B cell (primary cell): ENCODE measurements around the gene NAV2. TPM values are rescaled to one million over a fixed set of nuclear protein-coding genes. Genes with fewer than 3 reads are reported as not detected.

Experiments used
- ATAC-seq: fragments of 200-7000 bp; cut with Tn5 transposase; one replicate; pipeline ENCODE4 v1.10.0; 2021; ENCODE audit warnings: low read depth, mild to moderate bottlenecking, moderate number of reproducible peaks, moderate library complexity
- CTCF ChIA-PET: fragments of 350-600 bp; sonication (Branson Sonifier 250); formaldehyde crosslinking; loops from one replicate; lab custom pipeline; 2021; ENCODE audit warnings: antibody characterized with exemption, inconsistent platforms; lab: Charles Lee
- POLR2A ChIA-PET: fragments of 350-600 bp; sonication (Branson Sonifier 250); formaldehyde crosslinking; loops from one replicate; lab custom pipeline; 2021; ENCODE audit warnings: antibody characterized with exemption; lab: Charles Lee
- DNase-seq: peaks from one replicate; pipeline ENCODE4 v3.0.0; 2013
- H2AFZ ChIP-seq: 2 replicates; pipeline ENCODE4 v1.6.1; 2012; ENCODE audit warnings: mild to moderate bottlenecking, low read depth, low read length; ENCODE audit not compliant: insufficient read depth, poor library complexity, severe bottlenecking
- H3K27ac ChIP-seq, 2 donors: 1 replicate in 1 of 2; 2 replicates in 1 of 2; pipeline ENCODE4 v1.5.1; 2012 to 2013; ENCODE audit warnings: low read length in 2 of 2, mild to moderate bottlenecking in 2 of 2, moderate library complexity in 1 of 2
- H3K27me3 ChIP-seq, 4 experiments: fragments of 200-600 bp in 1 of 4; sonication (generic) in 1 of 4; replicated peaks in 1 of 4; 1 replicate in 2 of 4; 2 replicates in 2 of 4; pipeline versions ENCODE4 v1.6.1 to v1.7.0; 2013 to 2016; ENCODE audit warnings: low read length in 3 of 4, mild to moderate bottlenecking in 2 of 4, mixed read lengths in 1 of 4, moderate library complexity in 1 of 4; ENCODE audit not compliant: insufficient read depth in 4 of 4, control insufficient read depth in 3 of 4; ENCODE audit errors: control extremely low read depth in 1 of 4
- H3K36me3 ChIP-seq, 2 experiments: replicated peaks in 1 of 2; 1 replicate in 1 of 2; 2 replicates in 1 of 2; pipeline versions ENCODE4 v1.6.1 to v1.7.1; 2013; ENCODE audit warnings: low read length in 1 of 2; ENCODE audit not compliant: insufficient read depth in 2 of 2, control insufficient read depth in 1 of 2; ENCODE audit errors: control extremely low read depth in 1 of 2, extremely low read depth in 1 of 2
- H3K4me1 ChIP-seq, 2 donors: fragments of 200-600 bp in 1 of 2; sonication (generic) in 1 of 2; 1 replicate in 1 of 2; 2 replicates in 1 of 2; pipeline versions ENCODE4 v1.5.1 to v1.6.1; 2013 to 2017; ENCODE audit warnings: low read length in 2 of 2; ENCODE audit not compliant: control insufficient read depth in 2 of 2, insufficient read depth in 2 of 2
- H3K4me2 ChIP-seq: replicated peaks from 2 replicates; pipeline ENCODE3; 2012; ENCODE audit warnings: mild to moderate bottlenecking, low read depth, low read length; ENCODE audit not compliant: poor library complexity, severe bottlenecking
- H3K4me3 ChIP-seq, 5 experiments: fragments of 200-600 bp in 1 of 5; sonication (generic) in 1 of 5; 1 replicate in 3 of 5; 2 replicates in 2 of 5; pipeline versions ENCODE4 v1.5.1 to v1.7.0; 2011 to 2016; ENCODE audit warnings: low read length in 4 of 5, mild to moderate bottlenecking in 4 of 5, low read depth in 2 of 5, control low read depth in 1 of 5, moderate library complexity in 1 of 5; ENCODE audit not compliant: insufficient read depth in 1 of 5; ENCODE audit errors: control extremely low read depth in 1 of 5, extremely low read depth in 1 of 5
- H3K79me2 ChIP-seq: fragments of 200-600 bp; sonication (generic); one replicate; pipeline ENCODE4 v1.6.0; 2016; ENCODE audit warnings: low read length; ENCODE audit not compliant: control insufficient read depth, insufficient read depth
- H3K9ac ChIP-seq: fragments of 200-600 bp; sonication (generic); 2 replicates; pipeline ENCODE4 v1.6.1; 2017; ENCODE audit warnings: mild to moderate bottlenecking, low read length, moderate library complexity
- H3K9me3 ChIP-seq, 3 donors: one replicate each; pipeline versions ENCODE4 v1.6.1 to v1.7.1; 2013; ENCODE audit warnings: low read length in 2 of 3; ENCODE audit not compliant: control insufficient read depth in 2 of 3, insufficient read depth in 1 of 3; ENCODE audit errors: control extremely low read depth in 1 of 3
- H4K20me1 ChIP-seq: 2 replicates; pipeline ENCODE4 v1.6.0; 2012; ENCODE audit warnings: mild to moderate bottlenecking, low read length; ENCODE audit not compliant: insufficient read depth, control insufficient read depth, poor library complexity, severe bottlenecking
- H3K27ac Mint-ChIP-seq: one replicate; pipeline ENCODE4 v1.8.0; 2021; ENCODE audit warnings: mixed read lengths
- H3K27me3 Mint-ChIP-seq: one replicate; pipeline ENCODE4 v1.8.0; 2021; ENCODE audit warnings: mixed read lengths
- H3K4me1 Mint-ChIP-seq: one replicate; pipeline ENCODE4 v1.8.0; 2021; ENCODE audit warnings: mixed read lengths
- H3K4me3 Mint-ChIP-seq: one replicate; pipeline ENCODE4 v1.8.0; 2021; ENCODE audit warnings: mixed read lengths
- H3K9me3 Mint-ChIP-seq: one replicate; pipeline ENCODE4 v1.8.0; 2022; ENCODE audit warnings: mixed read lengths; ENCODE audit not compliant: insufficient read depth
- CTCF ChIP-seq: fragments of 200-600 bp; IDR thresholded peaks from one replicate; pipeline ENCODE4 v1.8.0; 2022; ENCODE audit warnings: antibody characterized with exemption, mild to moderate bottlenecking
- EZH2 ChIP-seq: IDR thresholded peaks from 2 replicates; pipeline ENCODE4 v1.6.1; 2012; ENCODE audit warnings: borderline replicate concordance, low read depth, mild to moderate bottlenecking, moderate library complexity, low read length; ENCODE audit not compliant: insufficient read depth, poor library complexity, severe bottlenecking
- WGBS: methylation state at CpG from one replicate; pipeline ENCODE4 v1.1.5; 2013; ENCODE audit warnings: missing lambda C conversion rate; ENCODE audit not compliant: insufficient coverage; 5-methylcytosine and 5-hydroxymethylcytosine counted together
- intact Hi-C: fragments of 100-400 bp; cut with micrococcal nuclease; formaldehyde crosslinking; loops from one replicate; pipeline ENCODE4 v1.10.0; 2022
- polyA plus RNA-seq: library from polyadenylated mRNA; depleted of rRNA; stranded (reverse); fragments of >200 nt; gene quantifications from 2 replicates; pipeline ENCODE4 v1.2.3, GENCODE V29; 2012
- total RNA-seq, 2 donors: library from RNA; stranded (reverse); fragments of 120-200 nt in 1 of 2; gene quantifications; 1 replicate in 1 of 2; 2 replicates in 1 of 2; pipeline versions ENCODE4 v1.2.3 to v1.2.4, GENCODE V29; 2013 to 2022

NAV2 gene
- total and polyA plus RNA-seq, 2 donors (not counting 1 experiment from before 2014, with no cell fraction given): 0.82 to 22.2 TPM

DNA sequence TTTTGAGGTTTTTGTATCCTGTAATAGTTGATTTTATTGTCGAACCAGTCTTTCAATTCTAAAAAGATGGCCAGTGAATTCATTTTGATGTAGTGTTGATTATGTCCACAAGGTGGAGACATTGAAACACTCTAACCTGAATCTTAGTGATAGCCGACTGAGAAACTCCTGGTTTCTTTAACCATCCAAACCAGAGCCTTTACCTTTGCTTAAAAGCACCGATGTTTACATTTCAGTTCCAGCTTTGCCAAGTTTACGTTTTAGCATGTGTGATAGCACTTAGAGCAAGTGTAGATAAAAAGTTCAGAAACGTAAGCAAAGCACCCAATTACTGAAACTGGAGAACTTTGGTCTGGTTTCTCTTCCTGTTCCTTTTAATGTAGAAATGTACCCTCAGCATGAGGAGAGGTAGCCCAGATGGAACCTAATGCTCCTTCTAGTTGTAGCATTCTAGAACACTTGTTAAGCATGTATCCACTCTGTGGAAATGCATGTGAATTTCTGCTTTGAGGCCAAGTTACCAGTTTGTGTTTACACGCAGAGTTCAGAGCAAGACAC lies 239.0 kb downstream of the NAV2 start:
- peak overlapping the region; percentile 73 for H3K4me2 ChIP-seq
- peak overlapping the region; percentile 27 to 61 (median 46) for H3K4me3 ChIP-seq
- Mint-ChIP-seq H3K27me3 (peaks cover 35% of the 10 kb centered on the region), H3K27ac (no peak overlapping the region), H3K4me1 (peaks cover 8% of the 10 kb centered on the region), H3K4me3 (peak overlapping the region; percentile 77), H3K9me3 (no peaks in the 10 kb centered on the region)
- DNase-seq: peak; percentile 66
- CTCF ChIA-PET: interaction anchor here (0.6 to 4.6 kb wide), 11 partner anchors 10 to 181 kb away, joined by 3 to 28 read pairs (median 4); no protein-coding TSS in a partner anchor
- no peaks in the 10 kb centered on the region for H4K20me1 ChIP-seq
- H2AFZ ChIP-seq: peak overlapping the region; percentile 85
- no peaks in the 10 kb centered on the region for H3K36me3 ChIP-seq
- ATAC-seq: peak; percentile 47
- no peaks in the 10 kb centered on the region for H3K9me3 ChIP-seq
- intact Hi-C loops: loop anchor here (1.0 to 10.0 kb wide), 4 partner anchors 133 to 181 kb away; no protein-coding TSS in a partner anchor
- peak overlapping the region; percentile 67 for H3K9ac ChIP-seq
- no peak overlapping the region for H3K27ac ChIP-seq
- peaks cover 4% of the 10 kb centered on the region in 2 donors for H3K4me1 ChIP-seq
- TF ChIP-seq EZH2 (no peak), CTCF (peak; percentile 79)
- no CpG with 5 or more reads among the region's 6 CpGs for WGBS
- POLR2A ChIA-PET: no interaction called here
- H3K27me3 ChIP-seq: peaks cover 0 to 4% (median 2%) of the 10 kb centered on the region in 4 experiments
- H3K79me2 ChIP-seq: no peaks in the 10 kb centered on the region

GRCh38 chr11:19952116-19952605 lies 239.5 kb downstream of the NAV2 start:
- Mint-ChIP-seq H3K4me1 (peaks cover 8% of the 10 kb centered on the region), H3K27ac (no peak overlapping the region), H3K4me3 (peak overlapping the region; percentile 77), H3K27me3 (peaks cover 35% of the 10 kb centered on the region), H3K9me3 (no peaks in the 10 kb centered on the region)
- TF ChIP-seq CTCF (no peak), EZH2 (no peak)
- no peaks in the 10 kb centered on the region for H4K20me1 ChIP-seq
- no CpG with 5 or more reads among the region's 3 CpGs for WGBS
- H3K27ac ChIP-seq: no peak overlapping the region
- ChIA-PET POLR2A (no interaction called here), CTCF (interaction anchor here (0.6 to 4.6 kb wide), 12 partner anchors 8 to 202 kb away, joined by 3 to 28 read pairs (median 4); no protein-coding TSS in a partner anchor)
- H3K36me3 ChIP-seq: no peaks in the 10 kb centered on the region
- no peaks in the 10 kb centered on the region for H3K79me2 ChIP-seq
- H3K27me3 ChIP-seq: peaks cover 0 to 4% (median 2%) of the 10 kb centered on the region in 4 experiments
- ATAC-seq (no peak), DNase-seq (no peak)
- peak overlapping the region; percentile 85 for H2AFZ ChIP-seq
- intact Hi-C loops: loop anchor here (10.0 kb wide), 1 partner anchor 133 kb away; no protein-coding TSS in a partner anchor
- peak overlapping the region; percentile 73 for H3K4me2 ChIP-seq
- no peak overlapping the region for H3K9ac ChIP-seq
- H3K9me3 ChIP-seq: no peaks in the 10 kb centered on the region
- no peak overlapping the region for H3K4me3 ChIP-seq
- H3K4me1 ChIP-seq: peaks cover 4% of the 10 kb centered on the region in 2 donors
